ENCODE data around the gene ABTB2. TPM values are rescaled to one million over a fixed set of nuclear protein-coding genes. Genes with fewer than 3 reads are reported as not detected.

The ABTB2 gene
- total and polyA plus RNA-seq, 2 of the 8 experiments (the other 6 are each of a cell fraction or from before 2014, with no cell fraction given): 7.7 to 10.2 TPM

- TF ChIP-seq KDM4A (IDR thresholded peaks at IDR 0.05; ENCODE audit: low read depth, low read length, severe bottlenecking) (no peak), ZNF274 (IDR thresholded peaks at IDR 0.05; ENCODE audit: borderline replicate concordance, extremely low read depth, low read length) (no peak), RAD21 (IDR thresholded peaks at IDR 0.05 in 1 of 2, conservative IDR thresholded peaks at IDR 0.05 in 1 of 2; ENCODE audit: low read depth in 2 of 2, low read length in 2 of 2) (no peak)
Measured at GRCh38 chr11:34143048-34143447, 214.8 kb downstream of the ABTB2 start (continued).
